Limb (tissue), 2 donors: ENCODE measurements around the gene NARS2.

Experiments
- DNase-seq, 2 donors: peaks; one replicate each; pipeline ENCODE4 v3.0.0-alpha.2; 2016; ENCODE audit errors: extremely low spot score in 2 of 2

NARS2 gene

DNA sequence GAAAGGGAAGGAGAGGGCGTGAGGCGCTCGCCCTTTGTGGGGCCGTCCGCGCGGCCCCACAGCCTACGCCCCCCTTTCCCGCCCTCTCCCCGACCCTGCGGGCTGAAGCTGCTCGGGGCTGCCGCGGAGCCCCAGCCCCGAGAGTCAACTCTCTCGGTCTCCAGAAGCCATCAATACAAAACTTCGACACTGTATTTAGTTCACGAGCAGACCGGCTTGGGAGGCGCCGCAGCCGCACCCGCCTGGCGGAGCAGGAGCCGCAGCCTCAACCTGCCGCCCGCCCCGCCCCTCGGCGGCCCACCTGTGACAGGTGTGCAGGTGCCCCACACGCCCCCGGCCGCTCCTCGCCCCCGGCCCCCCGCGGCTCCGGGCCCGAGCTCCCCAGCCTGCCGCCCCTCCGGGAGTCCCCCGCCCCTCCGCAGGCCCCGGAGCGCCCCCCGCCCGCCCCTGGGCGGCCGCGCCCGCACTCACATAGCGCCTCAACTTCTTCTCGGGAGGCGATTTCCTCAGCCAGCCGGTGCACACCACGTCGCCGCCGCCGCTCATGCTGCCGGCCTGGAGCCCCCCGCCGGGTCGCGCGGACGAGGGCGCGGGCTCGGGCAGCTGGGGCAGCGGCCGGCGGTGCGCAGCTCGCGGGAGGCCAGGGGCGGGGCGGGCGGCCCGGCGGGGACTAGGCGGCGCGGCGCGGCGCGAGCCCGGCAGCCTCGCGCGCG lies 157.3 kb downstream of the NARS2 start, which contains the start of gene GAB2:
GAB2 (minus strand) TSS at position 646 of the 713 bp plus-strand sequence; CDS start at position 546, 100 bp downstream.
- DNase-seq = no peak

DNA sequence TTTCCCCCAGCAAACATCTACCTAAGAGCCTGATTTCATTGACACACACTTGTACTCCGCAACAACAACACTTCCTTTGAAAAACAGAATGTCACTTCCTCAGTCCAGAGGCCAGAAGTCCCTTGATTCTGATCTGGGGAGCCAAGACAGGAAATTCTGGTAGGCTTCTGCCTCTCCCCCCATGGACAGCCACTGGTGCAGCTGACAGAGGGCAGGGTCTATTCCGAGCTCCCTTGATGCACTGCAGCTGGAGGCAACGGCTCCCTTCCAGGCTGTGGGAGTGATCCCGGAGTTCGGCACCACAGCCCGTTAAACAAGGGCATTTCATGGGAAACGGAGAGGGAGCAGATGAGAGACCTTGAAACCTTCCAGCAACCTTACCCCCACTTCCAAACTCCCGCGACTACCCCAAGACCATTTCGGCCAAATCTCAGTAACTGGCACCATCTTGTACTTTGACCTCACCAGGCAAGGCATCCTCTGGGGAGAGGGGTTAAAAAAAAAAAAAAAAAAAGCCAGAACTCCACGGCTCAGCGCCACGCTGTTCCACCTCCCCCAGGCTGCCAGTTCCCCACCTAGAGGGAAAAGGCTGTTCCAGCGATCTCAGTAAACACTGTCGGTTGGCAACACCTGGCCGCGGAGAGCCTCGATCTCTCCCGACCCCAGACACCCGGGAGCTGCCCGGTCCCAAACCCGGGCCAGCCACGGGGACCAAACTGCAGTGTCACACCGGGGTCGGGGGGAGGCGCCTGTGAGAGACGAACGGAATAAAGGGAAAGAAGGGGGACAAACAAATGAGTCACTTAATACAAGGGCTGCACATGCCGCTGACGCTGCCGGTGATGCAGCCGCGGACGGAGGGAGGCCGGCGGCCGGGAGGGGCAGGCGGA lies 158.1 kb downstream of the NARS2 start:
- DNase-seq = peak; percentile 52 to 86

DNA sequence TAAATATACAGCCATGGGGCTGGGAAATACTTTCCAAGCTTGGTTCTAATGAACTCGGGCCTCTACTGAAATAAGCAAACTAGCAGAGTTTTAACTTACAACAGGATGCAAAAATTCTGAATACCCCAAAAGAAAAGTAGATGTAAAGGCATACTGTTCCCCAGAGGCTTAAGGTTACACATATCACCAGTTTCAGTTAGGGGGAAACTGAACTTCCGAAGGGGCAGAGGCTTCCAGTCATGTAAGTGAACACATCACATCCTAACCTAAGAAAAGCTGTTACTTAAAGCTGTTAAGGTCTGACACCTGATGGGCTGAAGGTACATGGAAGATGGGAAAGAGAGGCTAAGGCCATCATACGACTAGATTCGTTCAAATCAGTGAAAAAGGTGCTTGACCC lies 159.3 kb downstream of the NARS2 start:
- no peak for DNase-seq

DNA sequence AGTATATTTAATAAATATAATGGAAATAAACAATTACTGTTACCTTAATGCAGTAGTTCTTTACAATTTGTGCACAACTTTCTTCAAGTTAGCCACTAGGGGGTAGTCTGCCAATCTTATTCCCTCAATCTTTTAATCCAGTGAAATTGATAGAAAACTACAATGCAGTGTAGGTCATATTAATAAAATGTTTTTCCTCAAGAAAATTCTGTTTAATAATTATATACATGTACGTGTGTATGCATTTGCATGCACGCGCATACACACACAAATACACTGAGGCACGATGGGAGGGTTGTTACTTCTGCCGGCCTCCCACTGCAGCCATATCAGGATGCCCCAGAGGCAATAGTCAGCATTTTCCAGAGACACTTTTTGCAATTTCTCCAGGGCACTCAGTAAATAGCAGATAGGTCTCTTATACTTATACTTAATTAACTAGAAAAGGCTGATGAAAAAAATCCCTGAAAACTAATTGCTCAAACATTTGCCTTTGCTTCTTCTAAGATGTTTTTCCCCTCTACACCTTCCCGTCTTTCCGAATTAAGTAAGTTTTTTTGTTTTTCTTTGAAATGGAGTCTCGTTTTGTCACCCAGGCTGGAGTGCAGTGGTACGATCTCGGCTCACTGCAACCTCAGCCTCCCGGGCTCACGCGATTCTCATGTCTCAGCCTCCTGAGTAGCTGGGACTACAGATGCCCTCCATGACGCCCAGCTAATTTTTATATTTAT lies 160.2 kb downstream of the NARS2 start:
- peak in 1 of 2 donors; percentile 51 for DNase-seq

DNA sequence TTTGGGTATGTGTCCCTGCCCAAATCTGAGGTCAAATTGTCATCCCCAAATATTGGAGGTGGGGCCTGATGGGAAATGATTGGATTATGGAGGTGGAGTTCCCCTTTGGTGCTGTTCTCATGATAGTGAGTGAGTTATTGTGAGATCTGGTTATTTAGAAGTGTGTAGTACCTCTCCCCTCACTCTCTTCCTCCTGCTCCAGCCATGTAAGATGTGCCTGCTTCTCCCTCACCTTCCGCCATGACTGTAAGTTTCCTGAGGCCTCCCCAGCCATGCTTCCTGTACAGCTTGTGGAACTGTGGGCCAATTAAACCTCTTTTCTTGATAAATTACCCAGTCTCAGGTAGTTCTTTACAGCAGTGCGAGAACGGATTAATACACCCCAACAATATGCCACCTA lies 166.0 kb downstream of the NARS2 start:
- DNase-seq = no peak

DNA sequence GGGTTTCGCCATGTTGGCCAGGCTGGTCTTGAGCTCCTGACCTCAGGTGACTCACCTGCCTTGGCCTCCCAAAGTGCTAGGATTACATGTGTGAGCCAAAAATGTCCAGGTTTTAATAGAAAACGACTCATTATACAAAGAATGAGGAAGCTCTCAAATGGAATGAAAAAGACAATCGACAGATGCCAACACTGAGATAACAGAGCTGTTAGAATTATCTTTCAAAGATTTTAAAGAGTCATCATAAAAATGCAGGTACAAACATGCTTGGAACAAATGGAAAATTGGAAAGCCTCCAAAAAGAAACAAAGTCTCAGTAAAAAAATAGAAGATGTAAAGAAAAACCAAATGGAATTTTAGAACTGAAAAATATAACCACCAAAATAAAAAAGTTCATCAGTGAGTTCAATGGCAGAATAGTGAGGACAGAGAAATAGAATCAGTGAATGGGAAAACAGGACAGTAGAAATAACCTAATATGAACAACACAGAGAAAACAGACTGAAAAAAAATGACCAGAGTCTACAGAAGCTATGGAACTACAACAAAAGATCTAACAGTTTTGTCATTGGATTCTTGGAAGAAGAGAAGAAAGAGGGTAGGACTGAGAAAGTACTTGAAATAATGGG lies 168.0 kb downstream of the NARS2 start:
- no peak for DNase-seq

DNA sequence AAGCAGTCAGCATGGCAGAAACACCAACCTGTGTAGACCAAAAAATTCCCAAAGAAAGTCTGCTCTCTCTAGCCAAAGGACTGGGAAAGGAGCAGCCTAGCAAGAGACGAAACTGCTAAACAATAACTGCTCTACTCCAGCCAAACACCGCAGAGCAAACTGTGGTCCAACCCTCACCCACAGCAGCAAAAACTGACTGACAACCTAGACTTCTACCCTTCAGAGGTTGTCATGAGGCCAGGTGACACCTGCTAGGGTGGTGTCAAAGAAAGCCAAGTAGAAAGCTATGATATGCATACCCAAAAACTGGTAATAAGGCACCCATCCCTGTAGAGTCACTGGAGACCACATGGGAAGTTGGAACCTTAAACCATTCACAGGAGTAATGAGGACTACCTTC lies 168.9 kb downstream of the NARS2 start:
- DNase-seq = no peak

DNA sequence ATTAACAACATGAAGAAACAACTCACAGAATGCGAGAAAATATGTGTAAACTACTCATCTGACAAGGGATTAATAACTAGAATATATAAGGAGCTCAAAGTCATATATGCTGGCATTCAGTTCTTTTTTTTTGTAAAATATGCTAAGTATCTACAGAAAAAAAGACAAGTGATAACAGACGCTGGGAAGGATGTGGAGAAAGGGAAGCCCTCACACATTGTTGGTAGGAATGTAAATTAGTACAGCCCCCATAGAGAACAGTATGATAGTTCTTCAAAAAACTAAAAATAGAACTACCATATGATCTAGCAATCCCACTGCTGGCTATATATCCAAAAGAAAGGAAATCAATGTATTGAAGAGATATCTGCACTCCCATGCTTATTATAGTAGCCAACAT lies 170.9 kb downstream of the NARS2 start:
- no peak for DNase-seq

DNA sequence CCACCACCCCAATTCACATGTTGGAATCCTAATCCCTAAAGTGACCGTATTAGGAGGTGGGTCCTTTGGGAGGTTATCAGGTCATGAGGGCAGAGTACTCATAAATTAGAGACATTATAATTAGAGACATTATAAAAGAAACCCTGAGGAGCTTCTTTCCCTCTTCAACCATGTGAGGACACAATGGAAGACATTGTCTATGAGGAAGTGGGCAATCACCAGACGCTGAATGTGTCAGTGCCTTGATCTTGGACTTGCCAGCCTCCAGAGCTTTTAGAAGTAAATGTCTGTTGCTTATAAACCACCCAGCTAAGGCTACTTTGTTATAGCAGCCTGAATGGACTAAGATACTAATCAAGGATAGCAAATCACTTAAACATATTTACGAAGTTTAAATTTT lies 171.8 kb downstream of the NARS2 start:
- no peak for DNase-seq

DNA sequence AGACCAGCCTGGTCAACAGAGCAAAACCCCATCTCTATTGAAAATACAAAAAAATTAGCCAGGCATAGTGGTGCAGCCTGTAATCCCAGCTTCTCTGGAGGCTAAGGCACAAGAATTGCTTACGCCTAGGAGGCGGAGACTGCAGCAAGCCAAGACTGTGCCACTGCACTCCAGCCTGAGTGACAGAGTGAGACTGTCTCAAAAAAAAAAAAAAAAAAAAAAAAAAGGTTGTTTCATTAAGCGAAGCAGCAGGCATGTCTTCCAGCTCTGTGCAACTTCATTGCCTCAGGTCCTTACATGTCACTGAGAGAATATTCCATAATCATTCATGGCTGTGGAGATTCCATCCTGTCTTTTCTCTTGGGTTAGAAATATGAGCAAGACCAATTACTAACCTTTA lies 174.0 kb downstream of the NARS2 start:
- DNase-seq = no peak

DNA sequence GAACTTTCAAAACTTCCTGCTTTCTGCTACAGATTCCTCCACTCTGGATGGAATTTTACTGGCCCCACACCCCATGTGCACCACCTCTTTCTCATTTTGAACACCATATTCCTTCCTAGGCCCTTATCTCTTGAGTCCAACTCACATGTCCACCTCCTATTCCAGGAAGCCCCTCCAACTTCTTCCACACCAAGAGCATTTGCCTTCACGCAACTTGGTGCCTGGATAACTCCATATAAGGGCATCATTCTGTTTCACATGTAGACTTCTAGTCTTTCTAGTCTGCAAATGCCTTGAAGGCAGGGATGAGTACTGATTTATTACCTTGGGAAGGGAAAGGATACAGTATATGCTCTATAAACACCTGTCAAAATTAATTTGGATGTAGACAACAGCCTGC lies 174.5 kb downstream of the NARS2 start:
- no peak for DNase-seq

DNA sequence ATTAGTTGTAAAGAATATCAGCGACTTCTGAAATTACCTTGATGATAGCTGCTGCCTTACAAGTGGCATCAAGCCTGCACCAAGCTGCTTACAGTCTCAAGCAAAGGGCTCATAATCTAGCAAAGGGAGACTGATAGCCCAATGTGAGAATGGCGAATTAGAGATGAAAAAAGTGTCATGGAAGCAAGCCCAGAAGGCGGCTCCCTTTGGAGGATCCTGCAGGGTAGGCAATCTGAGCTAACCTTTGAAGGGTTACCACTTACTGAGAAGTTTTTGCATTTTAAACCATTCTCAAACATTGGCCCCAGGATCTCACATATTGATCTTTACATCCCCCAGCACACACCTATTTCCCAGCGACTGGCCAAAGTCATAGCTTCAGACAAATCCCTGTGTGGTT lies 175.5 kb downstream of the NARS2 start:
- DNase-seq = no peak

DNA sequence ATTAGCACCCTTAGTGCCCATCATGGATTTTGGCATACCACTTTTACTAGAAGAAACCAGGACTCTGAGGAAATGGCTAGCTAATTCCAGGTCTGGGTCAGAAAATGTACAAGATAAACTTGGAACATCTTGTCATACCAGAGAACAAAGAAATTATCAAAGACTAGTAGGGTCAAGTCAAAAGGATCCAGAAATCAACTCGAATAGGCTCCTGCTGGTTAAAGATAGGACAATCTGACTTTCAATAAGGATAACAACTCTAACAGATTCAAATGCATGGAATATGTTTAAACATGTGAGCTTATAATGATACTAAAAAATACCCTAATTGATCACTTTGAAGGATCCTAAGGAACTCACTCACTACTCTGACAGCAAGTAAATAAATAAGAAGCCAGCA lies 175.9 kb downstream of the NARS2 start:
- DNase-seq = no peak

DNA sequence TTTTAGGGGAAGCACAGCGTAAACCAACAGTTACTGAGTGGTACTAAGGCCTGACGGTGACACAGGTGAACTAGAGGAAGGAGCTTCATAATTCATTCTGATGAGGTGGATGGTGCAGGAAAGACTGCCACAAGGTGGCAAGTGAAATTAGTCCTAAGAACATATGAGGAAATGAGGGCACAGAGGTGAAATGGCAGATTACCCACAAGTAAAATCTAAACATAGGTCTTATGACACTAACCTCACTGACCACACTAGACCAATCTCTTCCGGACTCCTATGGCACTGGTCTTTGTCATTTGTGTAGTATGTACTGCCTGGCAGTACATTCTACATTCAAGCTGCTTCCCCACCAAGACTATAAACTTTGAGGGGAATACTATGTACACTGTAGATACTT lies 177.3 kb downstream of the NARS2 start:
- no peak for DNase-seq

DNA sequence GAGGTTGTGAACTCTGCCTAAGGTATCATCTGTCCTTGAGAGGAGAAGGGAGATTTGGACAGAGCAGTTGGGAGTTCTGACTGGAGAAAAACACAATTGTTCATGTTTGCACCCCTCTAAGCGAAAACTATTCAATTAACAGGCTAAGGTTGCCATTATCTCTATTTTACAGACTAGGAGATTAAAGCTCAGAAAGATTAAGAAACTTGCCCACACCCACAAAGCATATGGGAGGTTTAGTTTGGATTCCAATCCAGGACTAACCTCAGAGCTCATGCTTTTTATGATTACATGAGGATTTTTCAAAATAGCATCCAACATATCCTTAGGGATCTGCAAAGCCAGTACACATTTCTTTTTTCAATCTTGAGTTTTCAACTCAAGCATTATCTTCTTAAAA lies 179.1 kb downstream of the NARS2 start:
- no peak for DNase-seq

DNA sequence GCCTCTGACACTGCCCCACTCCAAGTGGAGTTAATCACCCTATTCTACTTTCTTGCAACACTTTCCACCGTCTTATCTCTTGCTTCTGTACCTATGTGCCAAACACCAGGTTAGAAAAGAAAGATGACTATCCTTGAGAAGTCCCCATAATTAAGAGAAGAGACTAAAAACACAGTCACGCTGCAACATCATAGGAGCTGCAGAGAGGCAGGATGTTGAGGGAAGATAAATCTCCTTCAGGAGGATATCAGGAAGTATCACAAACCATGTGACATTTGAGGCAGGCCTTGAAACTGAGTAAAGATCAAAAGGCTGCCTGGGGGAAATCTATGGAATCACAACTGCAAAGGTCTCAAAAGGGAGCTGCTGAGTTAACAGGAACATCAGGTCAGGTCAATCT lies 181.8 kb downstream of the NARS2 start:
- DNase-seq = no peak

DNA sequence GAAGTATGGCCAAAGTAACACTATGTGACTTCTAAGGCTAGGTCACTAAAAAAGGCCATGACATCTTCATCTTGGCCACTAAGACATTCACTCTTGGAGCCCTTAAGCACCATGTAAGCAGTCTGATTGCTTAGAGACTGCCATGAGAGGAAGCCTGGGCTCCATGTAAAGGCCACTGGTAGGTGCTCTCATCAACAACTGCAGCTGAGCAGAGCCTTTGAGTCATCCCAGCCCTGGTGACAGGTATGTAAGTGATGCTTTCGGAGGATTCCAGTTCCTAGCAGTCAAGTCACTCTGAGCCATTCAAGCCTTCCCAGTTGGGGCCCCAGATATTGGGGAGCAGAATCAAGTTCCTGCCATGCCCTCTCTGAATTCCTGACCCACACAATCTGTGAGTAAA lies 183.2 kb downstream of the NARS2 start:
- no peak for DNase-seq

DNA sequence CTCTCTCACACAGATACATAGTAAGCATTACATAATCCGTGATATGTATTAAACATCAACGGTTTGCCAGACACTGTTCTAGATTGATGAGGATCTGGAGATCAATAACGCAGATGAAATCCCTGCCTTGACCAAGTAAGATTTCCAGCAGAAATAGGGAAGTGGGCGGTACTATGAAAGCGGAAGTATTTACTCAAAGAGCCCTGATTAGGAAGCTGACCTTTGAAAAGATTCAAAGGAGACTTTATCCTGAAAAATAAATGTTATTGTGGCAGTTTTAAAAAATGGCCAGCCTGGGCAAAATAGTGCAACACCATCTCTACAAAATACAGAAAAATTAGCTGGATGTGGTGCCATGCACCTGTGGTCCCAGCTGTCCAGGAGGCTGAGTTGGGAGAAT lies 183.9 kb downstream of the NARS2 start:
- DNase-seq = no peak

DNA sequence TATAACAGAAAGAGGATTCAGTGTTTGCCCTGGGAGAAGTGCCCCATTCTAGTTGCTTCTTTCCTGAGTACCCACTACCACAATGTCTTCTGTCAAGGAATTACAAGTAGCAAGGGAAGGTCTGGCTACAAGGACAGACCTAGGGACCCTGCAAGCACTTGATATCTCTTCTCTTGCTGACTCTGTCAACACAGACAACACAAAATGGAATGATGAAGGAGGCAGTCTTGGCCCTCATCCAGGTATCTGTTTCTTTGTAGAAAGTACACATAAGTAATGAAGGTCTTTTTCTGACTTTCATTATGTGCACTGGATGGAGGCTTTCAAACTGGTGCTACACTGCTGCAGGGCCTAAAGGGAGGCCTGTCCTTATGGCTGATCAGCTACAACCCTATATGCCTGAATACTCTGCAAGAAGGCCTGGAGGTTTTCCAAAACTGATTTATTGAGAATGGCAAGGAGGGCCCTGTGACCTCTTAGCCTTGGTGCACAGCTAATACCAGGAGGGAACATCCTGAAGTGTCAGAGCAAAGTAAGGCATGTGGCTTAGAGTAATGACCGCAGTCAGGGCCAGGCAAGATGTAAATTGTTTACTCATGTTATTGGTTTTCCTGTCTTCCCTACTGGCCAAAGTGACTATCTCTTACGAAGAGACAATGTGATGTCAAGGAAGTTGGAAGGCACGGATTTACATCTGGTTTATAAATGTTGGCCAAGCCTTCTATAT lies 188.3 kb downstream of the NARS2 start:
- no peak for DNase-seq
